GM19025 (cell line): ENCODE results near the gene PSMD7.
"Not testable (repeated sequence)": the region's sequence is repeated elsewhere in the genome, so short reads cannot be mapped to it uniquely, and the experiment has no call there.

ENCODE experiments used
- ATAC-seq: cut with Tn5 transposase; IDR thresholded peaks from one replicate; pipeline ENCODE4 v1.9.1; 2021; ENCODE audit warnings: mild to moderate bottlenecking, low read depth, moderate library complexity; ENCODE audit not compliant: unreplicated experiment

The PSMD7 gene

GRCh38 chr16:74291577-74292208, 4.9 kb upstream of the PSMD7 start:
- ATAC-seq, result no peak

GRCh38 chr16:74296104-74296431, 546 bp upstream of the PSMD7 start:
- peak; percentile 5 for ATAC-seq

GRCh38 chr16:74297145-74297665, 591 bp downstream of the PSMD7 start:
- no peak for ATAC-seq

- no peak for ATAC-seq
Observed at GRCh38 chr16:74298104-74298503, 1.5 kb downstream of the PSMD7 start.

- no peak for ATAC-seq
Observed at GRCh38 chr16:74302341-74302740, 5.7 kb downstream of the PSMD7 start.

- no peak for ATAC-seq
Observed at GRCh38 chr16:74304164-74304834, 7.7 kb downstream of the PSMD7 start.

- ATAC-seq, result no peak
Observed at GRCh38 chr16:74304835-74305176, 8.2 kb downstream of the PSMD7 start.

GRCh38 chr16:74305281-74305680, 8.7 kb downstream of the PSMD7 start:
- ATAC-seq, result no peak

- ATAC-seq, result no peak
Observed at GRCh38 chr16:74305978-74306784, 9.6 kb downstream of the PSMD7 start.

- no peak for ATAC-seq
Observed at GRCh38 chr16:74307383-74307782, 10.8 kb downstream of the PSMD7 start.

- no peak for ATAC-seq
Observed at GRCh38 chr16:74309789-74310781, 13.5 kb downstream of the PSMD7 start.

- ATAC-seq, result no peak
Observed at GRCh38 chr16:74315059-74315458, 18.4 kb downstream of the PSMD7 start.

- no peak for ATAC-seq
Observed at GRCh38 chr16:74320707-74321106, 24.1 kb downstream of the PSMD7 start.

GRCh38 chr16:74321356-74321755, 24.7 kb downstream of the PSMD7 start:
- ATAC-seq, result no peak

GRCh38 chr16:74322301-74322710, 25.7 kb downstream of the PSMD7 start:
- no peak for ATAC-seq

GRCh38 chr16:74324777-74325176, 28.2 kb downstream of the PSMD7 start:
- ATAC-seq, result not testable (repeated sequence)

- ATAC-seq, result no peak
Observed at GRCh38 chr16:74325641-74326040, 29.0 kb downstream of the PSMD7 start.

- ATAC-seq, result not testable (repeated sequence)
Observed at GRCh38 chr16:74328346-74328745, 31.7 kb downstream of the PSMD7 start.

GRCh38 chr16:74332469-74332868, 35.9 kb downstream of the PSMD7 start:
- not testable (repeated sequence) for ATAC-seq

- not testable (repeated sequence) for ATAC-seq
Observed at GRCh38 chr16:74337506-74337905, 40.9 kb downstream of the PSMD7 start.
